ENCODE results near the gene SERINC4. TPM values are rescaled to one million over a fixed set of nuclear protein-coding genes. Genes with fewer than 3 reads are reported as not detected.
"Not testable (repeated sequence)": the region's sequence is repeated elsewhere in the genome, so short reads cannot be mapped to it uniquely, and the experiment has no call there.

Gene SERINC4
- polyA plus RNA-seq (2013, experiment 1 of 2): not detected
- not detected for polyA plus RNA-seq (2013, experiment 2 of 2)

- WGBS: 96% methylated on average over 8 of the region's 8 CpGs
- DNase-seq: no peak
- Histone ChIP-seq H2BK12ac (ENCODE audit: low read length in 2 of 2) (peak within 1 kb of the TSS in 1 of 2 experiments; percentile 68), H3K27ac (ENCODE audit: low read length, poor library complexity, severe bottlenecking) (peak within 1 kb of the TSS; percentile 67), H3K36me3 (ENCODE audit: control insufficient read depth in 1 of 2, insufficient read depth in 2 of 2, low read depth in 1 of 2, low read length in 2 of 2) (peaks cover 45 to 82% of the 10 kb centered on the region in 2 experiments), H2AFZ (ENCODE audit: low read depth, low read length) (no peak within 1 kb of the TSS), H3K23ac (ENCODE audit: low read length in 2 of 2) (peak within 1 kb of the TSS in 1 of 2 experiments; percentile 5), H3K14ac (ENCODE audit: low read length in 2 of 2) (no peak within 1 kb of the TSS), H3K18ac (ENCODE audit: low read depth in 1 of 2, low read length in 2 of 2) (peak within 1 kb of the TSS in 1 of 2 experiments; percentile 46), H3K9me3 (ENCODE audit: control insufficient read depth, low read length) (no peaks in the 10 kb centered on the region), H3K4me2 (ENCODE audit: low read length, poor library complexity, severe bottlenecking) (peak within 1 kb of the TSS; percentile 76), H2BK120ac (ENCODE audit: low read depth, low read length) (no peak within 1 kb of the TSS), H2BK15ac (ENCODE audit: low read depth, poor library complexity, severe bottlenecking) (no peak within 1 kb of the TSS), H3K79me1 (replicated peaks; ENCODE audit: low read length, poor library complexity, severe bottlenecking) (peaks cover 10% of the 10 kb centered on the region), H2BK5ac (ENCODE audit: low read depth, low read length, poor library complexity, severe bottlenecking) (no peak within 1 kb of the TSS), H3K4ac (ENCODE audit: low read depth in 1 of 2, low read length in 2 of 2) (peak within 1 kb of the TSS; percentile 66 to 81), H4K8ac (ENCODE audit: low read length) (peak within 1 kb of the TSS; percentile 89), H3K9ac (ENCODE audit: low read length) (peak within 1 kb of the TSS; percentile 96), H3K4me1 (ENCODE audit: control insufficient read depth, insufficient read depth, low read depth, low read length) (peaks cover 20% of the 10 kb centered on the region), H2AK5ac (ENCODE audit: low read length, severe bottlenecking) (peak within 1 kb of the TSS; percentile 56), H3K4me3 (ENCODE audit: insufficient read depth in 1 of 2, low read depth in 1 of 2, low read length in 2 of 2) (peak within 1 kb of the TSS; percentile 73 to 97), H3K27me3 (ENCODE audit: control insufficient read depth in 1 of 2, insufficient read depth in 1 of 2, low read length in 2 of 2) (no peaks in the 10 kb centered on the region), H4K91ac (ENCODE audit: low read length) (peak within 1 kb of the TSS; percentile 23)
Measured at GRCh38 chr15:43799945-43800285, at the start of gene SERINC4. Gene SERINC4 (minus strand): TSS chr15:43800220. CDS start chr15:43799986, 234 bp downstream.

DNA sequence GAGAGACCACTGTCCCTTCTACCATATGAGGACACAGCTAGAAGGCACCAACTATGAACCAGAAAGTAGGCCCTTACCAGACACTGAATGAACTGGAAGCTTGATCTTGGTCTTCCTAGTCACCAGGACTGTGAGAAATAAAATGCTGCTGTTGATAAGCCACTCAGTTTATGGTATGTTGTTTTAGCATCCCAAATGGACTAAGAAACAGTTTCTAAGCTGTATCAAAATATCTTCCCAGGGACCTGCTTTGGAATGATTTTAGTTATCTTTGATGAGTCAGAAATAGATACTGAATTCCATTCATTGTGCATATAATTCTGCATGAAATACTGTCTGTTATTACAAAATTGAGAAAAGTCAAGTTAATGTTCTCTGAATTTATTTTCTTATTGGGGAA, 45.4 kb upstream of the SERINC4 start:
- Histone ChIP-seq H3K4me3 (ENCODE audit: insufficient read depth in 1 of 2, low read depth in 1 of 2, low read length in 2 of 2) (no peak overlapping the region), H3K23ac (ENCODE audit: low read length in 2 of 2) (no peak overlapping the region), H2BK12ac (ENCODE audit: low read length in 2 of 2) (no peak overlapping the region), H2AFZ (ENCODE audit: low read depth, low read length) (no peak overlapping the region), H2BK5ac (ENCODE audit: low read depth, low read length, poor library complexity, severe bottlenecking) (no peak overlapping the region), H2BK15ac (ENCODE audit: low read depth, poor library complexity, severe bottlenecking) (no peak overlapping the region), H3K27ac (ENCODE audit: low read length, poor library complexity, severe bottlenecking) (no peak overlapping the region), H3K4ac (ENCODE audit: low read depth in 1 of 2, low read length in 2 of 2) (no peak overlapping the region), H3K4me2 (ENCODE audit: low read length, poor library complexity, severe bottlenecking) (no peak overlapping the region), H3K27me3 (ENCODE audit: control insufficient read depth in 1 of 2, insufficient read depth in 1 of 2, low read length in 2 of 2) (no peaks in the 10 kb centered on the region), H3K18ac (ENCODE audit: low read depth in 1 of 2, low read length in 2 of 2) (no peak overlapping the region), H3K4me1 (ENCODE audit: control insufficient read depth, insufficient read depth, low read depth, low read length) (no peaks in the 10 kb centered on the region), H4K8ac (ENCODE audit: low read length) (no peak overlapping the region), H3K9me3 (ENCODE audit: control insufficient read depth, low read length) (no peaks in the 10 kb centered on the region), H3K36me3 (ENCODE audit: control insufficient read depth in 1 of 2, insufficient read depth in 2 of 2, low read depth in 1 of 2, low read length in 2 of 2) (peaks cover 0 to 3% of the 10 kb centered on the region in 2 experiments), H2AK5ac (ENCODE audit: low read length, severe bottlenecking) (no peak overlapping the region), H4K91ac (ENCODE audit: low read length) (no peak overlapping the region), H3K79me1 (replicated peaks; ENCODE audit: low read length, poor library complexity, severe bottlenecking) (no peaks in the 10 kb centered on the region), H3K14ac (ENCODE audit: low read length in 2 of 2) (no peak overlapping the region), H2BK120ac (ENCODE audit: low read depth, low read length) (no peak overlapping the region), H3K9ac (ENCODE audit: low read length) (no peak overlapping the region)
- DNase-seq: no peak

GRCh38 chr15:43832485-43832884, 32.5 kb upstream of the SERINC4 start:
- not testable (repeated sequence) for H4K8ac ChIP-seq (ENCODE audit: low read length); H3K4me3 ChIP-seq (ENCODE audit: insufficient read depth in 1 of 2, low read depth in 1 of 2, low read length in 2 of 2); H3K4me2 ChIP-seq (ENCODE audit: low read length, poor library complexity, severe bottlenecking); DNase-seq; H3K23ac ChIP-seq (ENCODE audit: low read length in 2 of 2); H3K4me1 ChIP-seq (ENCODE audit: control insufficient read depth, insufficient read depth, low read depth, low read length); H2BK15ac ChIP-seq (ENCODE audit: low read depth, poor library complexity, severe bottlenecking); H2BK5ac ChIP-seq (ENCODE audit: low read depth, low read length, poor library complexity, severe bottlenecking); H3K27ac ChIP-seq (ENCODE audit: low read length, poor library complexity, severe bottlenecking); H3K27me3 ChIP-seq (ENCODE audit: control insufficient read depth in 1 of 2, insufficient read depth in 1 of 2, low read length in 2 of 2); H2BK120ac ChIP-seq (ENCODE audit: low read depth, low read length); H2BK12ac ChIP-seq (ENCODE audit: low read length in 2 of 2); H3K18ac ChIP-seq (ENCODE audit: low read depth in 1 of 2, low read length in 2 of 2); H2AK5ac ChIP-seq (ENCODE audit: low read length, severe bottlenecking); H2AFZ ChIP-seq (ENCODE audit: low read depth, low read length); H3K14ac ChIP-seq (ENCODE audit: low read length in 2 of 2); H3K9me3 ChIP-seq (ENCODE audit: control insufficient read depth, low read length); H3K36me3 ChIP-seq (ENCODE audit: control insufficient read depth in 1 of 2, insufficient read depth in 2 of 2, low read depth in 1 of 2, low read length in 2 of 2); H3K9ac ChIP-seq (ENCODE audit: low read length); H4K91ac ChIP-seq (ENCODE audit: low read length); H3K4ac ChIP-seq (ENCODE audit: low read depth in 1 of 2, low read length in 2 of 2)
- 100% methylated on average over 4 of the region's 6 CpGs for WGBS
- H3K79me1 ChIP-seq (replicated peaks; ENCODE audit: low read length, poor library complexity, severe bottlenecking): peaks cover 11% of the 10 kb centered on the region

- H3K23ac ChIP-seq (ENCODE audit: low read length in 2 of 2); H3K36me3 ChIP-seq (ENCODE audit: control insufficient read depth in 1 of 2, insufficient read depth in 2 of 2, low read depth in 1 of 2, low read length in 2 of 2); H3K4me2 ChIP-seq (ENCODE audit: low read length, poor library complexity, severe bottlenecking); H3K4me3 ChIP-seq (ENCODE audit: insufficient read depth in 1 of 2, low read depth in 1 of 2, low read length in 2 of 2); H3K79me1 ChIP-seq (replicated peaks; ENCODE audit: low read length, poor library complexity, severe bottlenecking); H4K8ac ChIP-seq (ENCODE audit: low read length); H3K9me3 ChIP-seq (ENCODE audit: control insufficient read depth, low read length); DNase-seq; H2AFZ ChIP-seq (ENCODE audit: low read depth, low read length); H4K91ac ChIP-seq (ENCODE audit: low read length); H3K18ac ChIP-seq (ENCODE audit: low read depth in 1 of 2, low read length in 2 of 2); H3K4ac ChIP-seq (ENCODE audit: low read depth in 1 of 2, low read length in 2 of 2); H2BK12ac ChIP-seq (ENCODE audit: low read length in 2 of 2); H3K9ac ChIP-seq (ENCODE audit: low read length); H2AK5ac ChIP-seq (ENCODE audit: low read length, severe bottlenecking); H2BK5ac ChIP-seq (ENCODE audit: low read depth, low read length, poor library complexity, severe bottlenecking); H2BK120ac ChIP-seq (ENCODE audit: low read depth, low read length); H3K14ac ChIP-seq (ENCODE audit: low read length in 2 of 2); H3K27me3 ChIP-seq (ENCODE audit: control insufficient read depth in 1 of 2, insufficient read depth in 1 of 2, low read length in 2 of 2); H3K4me1 ChIP-seq (ENCODE audit: control insufficient read depth, insufficient read depth, low read depth, low read length); H3K27ac ChIP-seq (ENCODE audit: low read length, poor library complexity, severe bottlenecking); H2BK15ac ChIP-seq (ENCODE audit: low read depth, poor library complexity, severe bottlenecking): not testable (repeated sequence)
- WGBS: 98% methylated on average over 14 of the region's 14 CpGs
Measured at GRCh38 chr15:43831519-43832052, 31.6 kb upstream of the SERINC4 start.
